Measurements from ENCODE around the gene PRR33.

GRCh38 chr11:1879941-1880720 is 11.6 kb downstream of the PRR33 start:
- TF ChIP-seq, protein P1, sequence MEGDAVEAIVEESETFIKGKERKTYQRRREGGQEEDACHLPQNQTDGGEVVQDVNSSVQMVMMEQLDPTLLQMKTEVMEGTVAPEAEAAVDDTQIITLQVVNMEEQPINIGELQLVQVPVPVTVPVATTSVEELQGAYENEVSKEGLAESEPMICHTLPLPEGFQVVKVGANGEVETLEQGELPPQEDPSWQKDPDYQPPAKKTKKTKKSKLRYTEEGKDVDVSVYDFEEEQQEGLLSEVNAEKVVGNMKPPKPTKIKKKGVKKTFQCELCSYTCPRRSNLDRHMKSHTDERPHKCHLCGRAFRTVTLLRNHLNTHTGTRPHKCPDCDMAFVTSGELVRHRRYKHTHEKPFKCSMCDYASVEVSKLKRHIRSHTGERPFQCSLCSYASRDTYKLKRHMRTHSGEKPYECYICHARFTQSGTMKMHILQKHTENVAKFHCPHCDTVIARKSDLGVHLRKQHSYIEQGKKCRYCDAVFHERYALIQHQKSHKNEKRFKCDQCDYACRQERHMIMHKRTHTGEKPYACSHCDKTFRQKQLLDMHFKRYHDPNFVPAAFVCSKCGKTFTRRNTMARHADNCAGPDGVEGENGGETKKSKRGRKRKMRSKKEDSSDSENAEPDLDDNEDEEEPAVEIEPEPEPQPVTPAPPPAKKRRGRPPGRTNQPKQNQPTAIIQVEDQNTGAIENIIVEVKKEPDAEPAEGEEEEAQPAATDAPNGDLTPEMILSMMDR (IDR thresholded peaks at IDR 0.05), result no peak
- TF ChIP-seq POLR2A (IDR thresholded peaks at IDR 0.05), result no peak

All from right lobe of liver (tissue), 4 donors.